GM03348 (cell line): ENCODE measurements around the gene ST6GALNAC1.

Experiments
- DNase-seq: peaks from one replicate; pipeline ENCODE4 v3.0.0; 2012; ENCODE audit warnings: low spot score

Gene ST6GALNAC1

DNA sequence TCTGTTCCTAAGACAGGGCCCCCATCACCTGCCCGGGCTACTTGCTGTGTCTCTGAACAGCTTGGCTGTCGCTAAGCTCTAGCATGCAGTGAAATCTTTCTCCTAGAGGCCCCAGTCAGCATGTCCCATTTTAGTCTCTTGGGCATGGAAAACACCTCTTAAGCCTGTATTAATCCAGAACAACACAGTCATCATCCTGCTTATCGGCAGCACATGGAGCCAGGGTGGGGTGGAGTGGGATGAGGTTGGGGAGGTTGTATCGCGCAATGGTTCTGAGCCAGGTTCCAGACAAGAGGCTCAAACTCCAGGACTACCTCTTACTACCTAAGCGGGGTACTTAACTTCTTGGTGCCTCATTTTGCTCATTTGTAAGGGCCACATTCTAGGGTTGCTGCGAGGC lies 65.7 kb downstream of the ST6GALNAC1 start:
- no peak for DNase-seq

DNA sequence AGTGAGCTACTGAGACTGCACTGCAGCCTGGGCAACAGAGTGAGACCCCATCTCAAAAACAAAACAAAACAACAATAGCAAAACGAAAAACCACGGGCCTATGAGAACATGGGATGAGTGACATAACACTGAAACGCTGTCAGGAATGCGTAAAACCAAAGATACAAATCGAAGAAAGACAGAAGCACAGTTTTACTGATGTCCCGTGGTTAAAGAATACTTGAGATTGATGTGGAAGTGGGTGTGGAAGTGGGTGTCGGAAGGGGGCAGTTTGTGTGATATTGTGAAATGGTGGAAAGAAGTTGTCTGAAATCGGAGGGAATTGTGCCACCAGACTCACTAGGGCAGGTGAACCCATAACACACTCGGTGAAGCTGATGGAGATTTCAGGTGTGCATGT lies 67.4 kb downstream of the ST6GALNAC1 start:
- DNase-seq, result no peak

DNA sequence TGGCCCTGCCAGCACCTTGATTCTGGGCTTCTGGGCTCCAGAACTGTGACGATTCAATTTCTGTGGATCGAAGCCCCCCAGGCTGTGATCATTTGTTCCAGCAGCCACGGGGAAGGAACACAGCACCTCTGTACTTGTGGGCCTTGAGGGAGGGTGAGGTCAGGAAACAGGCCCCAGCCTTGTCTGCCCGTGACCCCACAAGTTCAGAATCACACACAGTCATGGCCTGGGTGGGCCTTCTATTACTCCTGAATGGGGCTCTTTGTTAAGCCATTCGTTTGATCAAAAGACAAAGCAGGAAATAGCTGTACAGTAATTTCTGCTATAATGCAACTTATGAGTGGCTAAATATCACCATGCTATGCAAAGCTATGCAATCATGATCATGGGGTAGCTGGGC lies 68.0 kb downstream of the ST6GALNAC1 start:
- DNase-seq, result no peak
